Measurements from ENCODE around the gene CDH22. TPM values are rescaled to one million over a fixed set of nuclear protein-coding genes. Genes with fewer than 3 reads are reported as not detected.

CDH22 gene
- total RNA-seq, 1 donor from 2014 or later, result not detected

DNA sequence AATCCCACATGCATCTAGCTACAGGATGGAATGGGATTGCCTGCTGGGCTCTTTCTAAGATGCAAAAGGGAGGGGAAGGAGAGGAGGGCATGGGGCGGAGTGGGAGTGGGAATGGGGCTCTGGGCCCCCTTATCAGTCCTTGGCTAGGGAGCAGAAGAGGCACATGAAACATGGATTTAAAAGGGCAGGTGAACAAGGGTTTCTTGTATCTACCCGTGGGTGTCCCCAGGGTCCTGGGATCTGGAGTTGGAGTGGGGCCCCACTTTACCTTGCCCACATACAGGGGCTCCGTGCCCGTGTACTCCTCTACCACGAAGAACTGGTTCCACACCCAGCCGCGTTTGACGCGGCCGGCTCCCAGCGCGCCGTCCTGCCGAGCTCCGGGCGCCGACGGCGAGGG lies 57.5 kb downstream of the CDH22 start:
- no peak for DNase-seq (ENCODE audit: low spot score in 2 of 2)
- TF ChIP-seq, protein P1, sequence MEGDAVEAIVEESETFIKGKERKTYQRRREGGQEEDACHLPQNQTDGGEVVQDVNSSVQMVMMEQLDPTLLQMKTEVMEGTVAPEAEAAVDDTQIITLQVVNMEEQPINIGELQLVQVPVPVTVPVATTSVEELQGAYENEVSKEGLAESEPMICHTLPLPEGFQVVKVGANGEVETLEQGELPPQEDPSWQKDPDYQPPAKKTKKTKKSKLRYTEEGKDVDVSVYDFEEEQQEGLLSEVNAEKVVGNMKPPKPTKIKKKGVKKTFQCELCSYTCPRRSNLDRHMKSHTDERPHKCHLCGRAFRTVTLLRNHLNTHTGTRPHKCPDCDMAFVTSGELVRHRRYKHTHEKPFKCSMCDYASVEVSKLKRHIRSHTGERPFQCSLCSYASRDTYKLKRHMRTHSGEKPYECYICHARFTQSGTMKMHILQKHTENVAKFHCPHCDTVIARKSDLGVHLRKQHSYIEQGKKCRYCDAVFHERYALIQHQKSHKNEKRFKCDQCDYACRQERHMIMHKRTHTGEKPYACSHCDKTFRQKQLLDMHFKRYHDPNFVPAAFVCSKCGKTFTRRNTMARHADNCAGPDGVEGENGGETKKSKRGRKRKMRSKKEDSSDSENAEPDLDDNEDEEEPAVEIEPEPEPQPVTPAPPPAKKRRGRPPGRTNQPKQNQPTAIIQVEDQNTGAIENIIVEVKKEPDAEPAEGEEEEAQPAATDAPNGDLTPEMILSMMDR (IDR thresholded peaks at IDR 0.05), result no peak
- Histone ChIP-seq H3K36me3 (no peaks in the 10 kb centered on the region), H3K4me1 (no peaks in the 10 kb centered on the region), H3K27me3 (peaks cover 7% of the 10 kb centered on the region), H3K4me3 (no peak overlapping the region), H3K27ac (no peak overlapping the region), H3K9me3 (no peaks in the 10 kb centered on the region)
- intact Hi-C loops (cut with DNase I), result no loop called here

DNA sequence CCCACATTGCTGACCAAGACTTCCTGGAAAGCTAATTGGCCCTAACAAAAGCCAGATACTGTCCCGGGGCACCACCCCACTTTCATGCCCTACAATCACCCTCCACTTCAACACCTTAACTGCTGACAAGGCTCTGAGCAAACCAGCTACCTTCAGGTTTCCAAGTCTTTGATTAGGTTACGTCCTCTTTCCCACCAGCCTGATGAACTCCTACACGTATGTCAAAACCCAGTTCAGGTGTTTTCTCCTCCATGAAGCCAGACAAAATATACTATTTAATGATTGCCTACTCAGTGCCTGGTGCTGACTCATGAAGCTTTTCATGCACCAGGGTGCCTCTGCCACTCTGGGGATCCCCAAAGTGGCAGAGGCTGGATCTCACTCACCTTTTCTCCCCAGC lies 58.6 kb downstream of the CDH22 start:
- intact Hi-C loops (cut with DNase I), result no loop called here
- DNase-seq (ENCODE audit: low spot score in 2 of 2), result no peak
- Histone ChIP-seq H3K4me1 (no peaks in the 10 kb centered on the region), H3K27me3 (peaks cover 7% of the 10 kb centered on the region), H3K27ac (no peak overlapping the region), H3K9me3 (no peaks in the 10 kb centered on the region), H3K4me3 (no peak overlapping the region), H3K36me3 (no peaks in the 10 kb centered on the region)
- TF ChIP-seq, protein P1 (IDR thresholded peaks at IDR 0.05), result no peak

DNA sequence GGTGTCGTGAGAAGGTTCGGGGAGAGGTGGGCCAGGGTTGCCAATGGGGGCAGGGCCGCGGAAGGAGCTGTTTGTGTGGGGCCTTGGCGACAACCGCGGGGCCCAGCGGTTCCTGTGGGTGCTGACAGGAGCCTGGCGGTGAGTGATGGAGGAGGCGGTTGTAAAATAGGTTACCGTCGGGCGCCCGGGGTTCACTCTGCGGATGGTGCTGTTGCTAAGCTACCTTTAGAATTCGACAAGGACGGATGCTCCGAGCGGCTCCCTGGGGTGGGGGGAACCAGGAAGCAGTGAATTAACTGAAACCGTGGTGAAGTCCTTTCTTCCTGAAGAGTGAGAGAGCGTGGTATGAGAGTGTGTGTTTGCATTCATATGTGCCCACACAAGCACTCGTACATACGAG lies 61.7 kb downstream of the CDH22 start:
- Histone ChIP-seq H3K9me3 (no peaks in the 10 kb centered on the region), H3K27me3 (peaks cover 7% of the 10 kb centered on the region), H3K4me3 (no peak overlapping the region), H3K27ac (no peak overlapping the region), H3K4me1 (no peaks in the 10 kb centered on the region), H3K36me3 (no peaks in the 10 kb centered on the region)
- no peak for DNase-seq (ENCODE audit: low spot score in 2 of 2)
- intact Hi-C loops (cut with DNase I), result no loop called here
- TF ChIP-seq, protein P1 (IDR thresholded peaks at IDR 0.05), result no peak

DNA sequence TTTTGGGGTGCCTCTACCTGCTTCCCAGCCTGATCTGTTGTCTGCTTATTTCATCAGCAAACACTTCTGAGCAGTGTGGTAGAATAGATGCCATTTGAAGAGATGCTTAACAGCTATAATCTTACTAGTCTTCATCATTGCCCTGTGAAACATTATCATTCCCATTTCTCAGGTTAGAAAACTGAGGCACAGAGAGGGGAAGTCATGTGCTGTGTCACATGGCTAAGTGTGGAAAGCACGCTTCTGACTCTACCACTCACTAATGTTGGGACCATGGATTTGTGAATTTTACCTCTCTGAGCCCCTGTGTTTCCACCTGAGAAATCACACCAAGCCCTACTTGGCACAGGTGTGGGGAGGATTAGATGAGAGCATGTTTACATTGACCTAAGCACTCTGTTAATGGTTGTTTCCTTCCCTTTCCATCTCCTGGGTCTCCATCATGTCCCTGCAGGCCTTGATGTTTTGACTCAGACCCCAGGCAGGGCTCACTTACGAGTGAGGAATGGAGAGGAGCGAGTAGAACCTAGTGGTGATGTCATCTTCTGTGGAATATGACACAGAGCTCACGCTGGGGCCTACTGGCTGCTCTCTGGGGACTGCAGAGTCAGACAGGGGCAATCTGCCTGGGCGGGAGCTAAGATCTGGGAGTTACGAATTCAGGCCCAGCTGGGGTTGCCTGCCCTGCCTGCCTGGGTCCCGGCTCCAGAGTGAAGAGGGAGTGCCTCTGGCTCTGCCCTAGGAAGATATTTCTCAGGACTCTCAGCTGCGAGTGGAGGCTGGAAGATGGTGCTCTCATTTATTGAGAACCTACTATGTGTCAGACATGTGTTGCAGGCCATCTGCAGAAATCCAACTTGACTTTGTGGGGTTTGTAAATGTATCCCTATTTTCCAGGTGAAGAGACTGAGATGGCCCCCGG lies 64.3 kb downstream of the CDH22 start:
- intact Hi-C loops (cut with DNase I), result no loop called here
- H3K4me3 ChIP-seq, result no peak overlapping the region
- no peaks in the 10 kb centered on the region for H3K36me3 ChIP-seq
- H3K4me1 ChIP-seq, result no peaks in the 10 kb centered on the region
- DNase-seq (ENCODE audit: low spot score in 2 of 2), result no peak
- H3K27ac ChIP-seq, result no peak overlapping the region
- no peaks in the 10 kb centered on the region for H3K9me3 ChIP-seq
- H3K27me3 ChIP-seq, result no peaks in the 10 kb centered on the region
- TF ChIP-seq, protein P1 (IDR thresholded peaks at IDR 0.05), result no peak

DNA sequence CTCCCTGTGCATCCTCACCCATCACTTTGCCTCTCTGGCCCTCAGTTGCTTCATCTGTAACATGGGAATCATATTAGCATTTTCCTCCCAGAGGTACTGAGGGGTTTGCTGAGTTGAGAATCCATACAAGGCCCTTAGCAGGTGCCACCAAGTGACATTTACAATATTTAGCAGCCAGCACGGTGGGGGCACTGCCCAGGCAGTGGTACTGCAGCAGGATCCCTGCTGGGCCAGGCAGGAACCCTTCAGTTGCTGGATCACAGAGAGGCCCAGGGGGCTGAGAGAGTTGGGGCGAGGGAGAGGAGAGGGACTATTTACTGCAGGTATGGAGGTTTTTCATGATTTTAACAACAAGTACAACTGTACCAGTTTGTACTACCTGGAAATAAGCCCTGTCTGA lies 65.9 kb downstream of the CDH22 start:
- no peak overlapping the region for H3K4me3 ChIP-seq
- TF ChIP-seq, protein P1 (IDR thresholded peaks at IDR 0.05), result no peak
- no peaks in the 10 kb centered on the region for H3K4me1 ChIP-seq
- intact Hi-C loops (cut with DNase I), result no loop called here
- H3K27me3 ChIP-seq, result no peaks in the 10 kb centered on the region
- DNase-seq (ENCODE audit: low spot score in 2 of 2), result no peak
- no peak overlapping the region for H3K27ac ChIP-seq
- H3K36me3 ChIP-seq, result no peaks in the 10 kb centered on the region
- H3K9me3 ChIP-seq, result no peaks in the 10 kb centered on the region

Measured in ascending aorta (tissue), 2 donors.